OCI-LY7 (cell line): ENCODE measurements around the gene EIF4E3.

Experiments used
- EZH2phosphoT487 ChIP-seq: fragments of 200-600 bp; sonication (generic); IDR thresholded peaks from 2 replicates; pipeline ENCODE4 v1.6.1; 2018; ENCODE audit warnings: low read depth, borderline replicate concordance, mild to moderate bottlenecking, mixed run types, antibody characterized with exemption, low read length, moderate library complexity, mixed read lengths
- TF ChIP-seq, protein P1 (sequence below): fragments of 200-600 bp; sonication (generic); conservative IDR thresholded peaks from 2 replicates; pipeline ENCODE4 v1.5.1; 2014; ENCODE audit warnings: mild to moderate bottlenecking, antibody characterized with exemption, low read length, moderate library complexity, mixed read lengths

- TF ChIP-seq, protein P1, sequence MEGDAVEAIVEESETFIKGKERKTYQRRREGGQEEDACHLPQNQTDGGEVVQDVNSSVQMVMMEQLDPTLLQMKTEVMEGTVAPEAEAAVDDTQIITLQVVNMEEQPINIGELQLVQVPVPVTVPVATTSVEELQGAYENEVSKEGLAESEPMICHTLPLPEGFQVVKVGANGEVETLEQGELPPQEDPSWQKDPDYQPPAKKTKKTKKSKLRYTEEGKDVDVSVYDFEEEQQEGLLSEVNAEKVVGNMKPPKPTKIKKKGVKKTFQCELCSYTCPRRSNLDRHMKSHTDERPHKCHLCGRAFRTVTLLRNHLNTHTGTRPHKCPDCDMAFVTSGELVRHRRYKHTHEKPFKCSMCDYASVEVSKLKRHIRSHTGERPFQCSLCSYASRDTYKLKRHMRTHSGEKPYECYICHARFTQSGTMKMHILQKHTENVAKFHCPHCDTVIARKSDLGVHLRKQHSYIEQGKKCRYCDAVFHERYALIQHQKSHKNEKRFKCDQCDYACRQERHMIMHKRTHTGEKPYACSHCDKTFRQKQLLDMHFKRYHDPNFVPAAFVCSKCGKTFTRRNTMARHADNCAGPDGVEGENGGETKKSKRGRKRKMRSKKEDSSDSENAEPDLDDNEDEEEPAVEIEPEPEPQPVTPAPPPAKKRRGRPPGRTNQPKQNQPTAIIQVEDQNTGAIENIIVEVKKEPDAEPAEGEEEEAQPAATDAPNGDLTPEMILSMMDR, result no peak
- no peak for TF ChIP-seq EZH2phosphoT487
These were observed 19.5 kb downstream of the EIF4E3 start for GRCh38 chr3:71705681-71706080.
